HG03571 (cell line): Measurements from ENCODE around the gene RIC3.
"Not testable (repeated sequence)": the region's sequence is repeated elsewhere in the genome, so short reads cannot be mapped to it uniquely, and the experiment has no call there.

Experiments
- ATAC-seq: cut with Tn5 transposase; IDR thresholded peaks from one replicate; pipeline ENCODE4 v1.9.1; 2021; ENCODE audit not compliant: unreplicated experiment

Gene RIC3

DNA sequence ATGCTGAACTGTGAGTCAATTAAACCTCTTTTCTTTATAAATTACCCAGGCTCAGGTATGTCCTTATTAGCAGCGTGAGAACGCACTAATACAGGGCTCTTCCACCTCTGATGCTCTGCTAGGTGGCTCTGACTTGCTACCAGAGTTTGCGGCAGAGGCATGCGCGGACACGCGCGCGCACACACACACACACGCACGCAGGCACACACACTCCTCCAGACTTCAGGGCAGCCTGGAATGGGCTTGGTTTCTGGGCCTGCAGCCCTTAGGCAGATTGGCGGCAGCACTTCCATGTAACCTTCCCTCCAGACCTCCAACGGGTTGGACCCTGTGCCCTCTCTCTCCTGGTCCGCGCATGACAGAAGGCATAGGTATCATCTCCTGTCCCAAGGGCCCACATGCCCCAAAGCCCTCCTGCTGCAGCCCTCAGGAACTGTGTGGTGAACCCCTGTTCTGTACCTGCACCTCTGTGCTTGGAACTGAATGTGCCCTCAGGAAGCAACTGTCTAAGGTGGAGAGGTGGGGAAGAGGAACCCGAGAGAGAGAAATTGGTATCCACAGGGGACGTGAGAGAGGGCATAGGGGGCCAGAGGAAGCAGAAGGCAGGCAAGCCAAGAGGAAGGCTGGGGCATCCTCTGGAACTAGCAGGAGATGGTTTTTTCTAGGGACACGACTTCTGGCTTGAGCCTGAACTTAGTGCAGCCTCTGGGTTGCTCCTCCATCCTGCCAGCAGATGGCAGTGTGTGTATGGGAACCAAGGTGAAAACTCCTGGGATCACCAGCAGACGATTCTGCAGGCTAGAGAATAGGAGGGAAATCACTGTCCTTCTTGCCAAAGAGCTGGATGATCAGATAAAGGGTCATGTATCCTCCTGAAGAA is 23.4 kb upstream of the RIC3 start:
- ATAC-seq, result no peak

DNA sequence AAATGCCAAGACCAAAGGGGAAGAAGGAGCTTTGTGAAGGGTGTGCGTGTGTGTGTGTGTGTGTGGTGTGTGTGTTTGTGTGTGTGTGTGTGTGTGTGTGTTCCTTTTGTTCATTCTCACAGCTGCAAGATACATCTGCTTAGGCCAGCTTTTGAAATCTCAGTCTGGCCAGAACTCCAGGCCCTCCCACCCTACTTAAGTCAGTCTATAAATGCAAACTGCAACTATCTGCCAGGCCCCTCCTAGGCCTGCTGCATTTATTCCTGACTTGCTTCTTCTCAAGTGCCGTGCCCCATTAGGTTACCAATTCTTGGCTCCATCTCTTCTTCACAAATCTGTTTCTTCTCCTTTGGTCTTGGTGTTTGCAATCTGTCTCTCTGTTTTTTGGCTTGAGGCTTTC is 21.6 kb upstream of the RIC3 start:
- ATAC-seq, result no peak

DNA sequence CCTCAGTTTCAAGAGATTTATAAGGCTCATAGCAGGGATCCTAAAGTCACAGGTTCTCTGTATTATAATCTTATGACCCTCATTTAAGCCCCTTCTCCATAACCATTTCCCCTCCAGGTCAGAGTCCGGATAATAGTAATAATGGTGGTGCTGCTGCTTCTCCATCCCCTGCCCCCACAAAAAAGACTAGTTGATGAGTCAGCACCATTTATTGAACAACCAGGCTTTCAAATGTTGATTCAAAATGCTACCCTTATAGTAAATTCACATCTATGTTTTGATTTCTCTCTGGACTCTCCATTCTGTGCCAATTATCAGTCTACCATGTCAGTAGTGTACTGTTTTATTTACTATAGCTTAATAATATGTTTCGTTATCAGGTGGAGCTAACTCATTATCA is 17.6 kb upstream of the RIC3 start:
- no peak for ATAC-seq

DNA sequence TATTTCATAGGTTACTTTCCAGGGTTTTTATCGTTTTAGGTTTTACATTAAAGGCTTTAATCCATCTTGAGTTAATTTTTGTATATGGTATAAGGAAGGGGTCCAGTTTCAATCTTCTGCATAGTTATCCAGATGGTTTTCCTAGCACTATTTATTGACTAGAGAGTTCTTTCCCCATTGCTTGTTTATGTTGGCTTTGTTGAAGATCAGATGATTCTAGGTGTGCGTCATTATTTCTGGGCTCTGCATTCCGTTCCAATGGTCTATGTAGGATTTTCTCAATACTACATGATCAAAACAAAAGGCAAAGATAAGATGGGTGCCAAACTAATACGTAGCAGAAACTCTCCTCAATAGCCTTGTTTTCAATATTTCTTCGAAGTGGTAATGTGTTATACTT is 14.3 kb upstream of the RIC3 start:
- no peak for ATAC-seq

DNA sequence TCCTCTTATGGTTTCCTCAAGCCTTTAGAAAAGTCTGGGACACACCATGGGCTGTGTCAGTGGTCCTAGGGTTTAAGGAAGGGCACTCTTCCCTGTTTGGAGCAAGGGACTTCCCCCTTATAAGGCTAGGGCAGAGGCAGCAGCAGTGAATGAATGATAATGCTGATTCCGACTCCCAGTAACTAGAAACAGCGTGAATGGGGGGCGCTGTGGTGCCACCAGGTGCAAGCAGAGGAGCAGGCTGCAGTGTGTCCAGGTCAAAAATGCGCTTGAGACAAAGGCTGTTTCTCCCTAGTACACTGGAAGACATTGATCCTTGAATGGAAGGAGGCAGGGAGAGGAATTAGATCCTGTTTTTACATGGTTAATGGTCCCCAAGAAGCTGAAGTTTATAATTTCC is 11.6 kb upstream of the RIC3 start:
- ATAC-seq, result no peak

DNA sequence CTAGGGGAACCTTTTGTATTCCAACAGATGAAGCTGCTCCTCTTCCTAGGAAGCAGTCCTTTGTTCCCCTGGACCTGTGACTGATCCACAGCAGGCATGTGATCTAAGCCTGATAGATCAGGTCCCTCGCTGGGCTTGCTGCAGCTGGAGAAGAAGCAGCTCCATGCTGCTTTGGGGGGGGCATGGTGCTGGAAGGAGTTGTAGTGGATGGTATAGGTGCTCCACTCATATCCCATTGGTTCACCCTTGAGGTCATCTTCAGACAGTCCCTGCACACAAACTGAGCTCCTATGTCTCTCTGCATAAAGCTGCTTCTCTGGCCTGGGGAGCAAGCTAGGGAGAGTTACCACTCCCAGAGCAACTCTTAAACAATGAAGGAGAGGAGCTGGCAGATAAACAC is 9.5 kb upstream of the RIC3 start:
- no peak for ATAC-seq

DNA sequence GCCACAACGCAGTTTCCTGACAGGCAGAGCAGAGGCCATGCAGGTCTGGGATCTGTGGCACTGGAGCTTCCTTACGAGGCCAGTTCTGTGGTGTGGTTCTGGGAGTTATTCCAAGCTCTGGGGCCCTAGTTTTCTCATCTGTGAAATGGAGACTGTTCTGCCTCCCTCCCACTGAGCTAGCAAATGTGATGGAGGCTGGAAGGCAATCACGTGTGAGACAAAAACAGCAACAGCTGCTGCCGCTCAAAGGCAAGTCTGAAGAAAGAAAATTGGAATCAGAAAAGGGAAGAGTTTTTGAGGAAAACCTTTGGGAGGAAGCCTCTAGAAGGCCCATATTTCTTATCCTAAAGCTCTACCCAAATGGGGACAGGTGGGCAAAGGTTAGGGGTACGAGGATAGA is 8.3 kb upstream of the RIC3 start:
- no peak for ATAC-seq

DNA sequence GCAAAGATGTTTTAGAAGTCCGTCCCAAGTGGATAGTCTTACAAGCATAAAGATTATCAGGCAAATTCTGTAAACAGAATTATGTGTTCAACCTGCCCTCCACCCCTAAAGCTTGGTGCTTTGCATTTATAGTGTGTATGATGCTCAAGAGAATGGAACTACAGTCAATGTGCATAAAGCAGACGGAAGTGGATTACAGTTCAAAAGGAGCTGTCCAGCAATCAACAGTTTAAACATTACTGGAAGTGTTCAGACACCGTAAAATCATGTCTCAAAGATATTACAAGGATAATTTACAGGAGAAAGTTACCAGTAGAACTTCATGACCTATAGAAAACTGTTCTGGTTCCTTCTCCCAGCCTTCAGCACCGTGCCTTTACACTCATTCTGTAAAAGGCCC is 1.0 kb downstream of the RIC3 start:
- ATAC-seq, result no peak

DNA sequence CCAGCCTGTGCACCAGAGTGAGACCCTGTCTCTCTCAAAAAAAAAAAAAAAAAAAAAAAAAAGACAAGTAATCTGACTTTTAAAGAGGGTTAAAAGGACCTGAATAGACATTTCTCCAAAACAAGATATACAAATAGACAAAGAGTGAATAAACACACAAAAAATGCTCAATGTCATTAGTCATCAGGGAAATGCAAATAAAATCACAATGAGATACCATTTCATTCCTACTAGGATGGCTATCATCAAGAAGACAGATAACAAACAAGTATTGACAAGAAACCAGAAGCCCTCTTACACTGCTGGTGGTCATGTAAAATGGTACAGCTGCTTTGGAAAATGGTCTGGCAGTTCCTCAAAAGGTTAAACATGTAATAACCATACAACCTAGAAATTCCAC is 4.1 kb downstream of the RIC3 start:
- ATAC-seq, result no peak

DNA sequence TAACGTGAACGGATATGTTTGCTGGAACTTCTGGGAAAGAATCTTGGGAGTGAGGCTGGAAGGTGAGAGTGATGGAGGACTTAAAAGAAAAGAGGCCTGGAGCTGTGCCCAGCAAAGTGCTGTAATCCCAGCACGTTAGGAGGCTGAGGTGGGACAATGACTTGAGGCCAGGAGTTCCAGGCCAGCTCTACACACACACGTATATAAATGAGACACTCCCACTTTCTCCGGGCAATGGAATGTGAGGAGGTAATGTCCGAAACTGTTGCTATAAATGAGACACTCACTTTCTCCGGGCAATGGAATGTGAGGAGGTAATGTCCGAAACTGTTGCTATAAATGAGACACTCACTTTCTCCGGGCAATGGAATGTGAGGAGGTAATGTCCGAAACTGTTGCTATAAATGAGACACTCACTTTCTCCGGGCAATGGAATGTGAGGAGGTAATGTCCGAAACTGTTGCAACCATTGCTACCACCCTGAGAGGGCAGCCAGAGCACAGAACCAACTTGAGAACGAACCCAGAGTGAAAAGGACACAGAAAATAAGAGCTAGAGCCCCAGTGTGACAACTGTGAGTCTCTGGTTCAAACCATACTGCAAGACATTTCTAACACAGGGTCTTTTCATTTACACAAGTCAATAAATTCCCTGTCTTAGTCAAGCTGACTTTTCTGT is 7.1 kb downstream of the RIC3 start:
- ATAC-seq, result not testable (repeated sequence)

DNA sequence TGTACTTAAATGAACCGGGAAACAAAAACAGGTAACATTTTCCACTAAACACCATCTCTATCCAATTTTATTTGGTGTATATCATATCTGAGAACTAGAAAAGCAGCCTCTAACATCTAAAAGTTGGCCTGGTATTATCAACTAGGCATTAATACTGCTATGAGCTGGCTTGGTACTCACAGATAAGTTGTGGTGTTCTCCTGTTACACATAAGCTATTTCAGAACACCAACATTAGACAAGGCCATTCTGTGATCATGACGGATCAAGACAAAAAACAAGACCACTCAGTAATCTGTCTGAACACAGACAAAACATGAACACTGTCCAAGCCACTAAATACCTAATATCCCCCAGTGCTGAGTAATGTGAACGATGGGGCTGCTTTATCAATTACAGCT is 11.9 kb downstream of the RIC3 start:
- ATAC-seq, result no peak

DNA sequence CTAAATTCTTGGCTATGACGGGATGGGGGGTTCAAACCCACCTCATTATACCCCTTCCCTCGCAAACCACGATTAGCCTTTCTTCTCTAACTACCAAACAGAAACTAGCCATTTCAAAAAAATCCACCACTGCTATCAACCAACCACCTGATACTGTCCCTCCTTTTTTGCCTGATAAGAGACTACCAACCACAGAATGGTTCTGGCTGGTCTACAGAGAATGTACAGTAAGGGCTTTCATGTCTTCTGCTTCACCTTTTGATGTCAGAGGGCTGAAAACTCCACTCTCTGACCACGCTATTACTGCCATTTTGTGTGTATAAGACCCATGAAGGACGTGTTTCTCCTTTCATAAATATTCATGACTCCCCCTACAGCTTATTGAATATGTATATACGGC is 19.1 kb downstream of the RIC3 start:
- no peak for ATAC-seq

DNA sequence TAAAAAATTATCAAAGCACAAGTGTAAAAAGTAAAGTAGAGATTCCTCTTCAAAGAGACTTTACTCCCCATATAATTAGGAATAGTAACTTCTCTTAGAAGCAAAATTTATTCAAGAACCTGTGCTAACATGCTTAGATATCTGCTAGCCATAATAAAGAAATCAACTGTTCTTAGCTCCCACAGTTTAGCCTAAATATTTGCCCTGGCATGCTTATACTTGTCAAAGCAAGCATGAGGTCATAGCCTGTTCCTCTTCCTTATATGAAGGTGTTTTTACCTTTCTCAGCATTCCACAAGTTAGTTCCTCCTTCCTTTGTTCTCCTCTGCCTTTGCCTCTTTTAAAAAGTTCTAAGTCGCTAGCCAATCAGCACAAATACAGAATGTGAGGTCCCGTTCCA is 30.3 kb downstream of the RIC3 start:
- ATAC-seq, result no peak

DNA sequence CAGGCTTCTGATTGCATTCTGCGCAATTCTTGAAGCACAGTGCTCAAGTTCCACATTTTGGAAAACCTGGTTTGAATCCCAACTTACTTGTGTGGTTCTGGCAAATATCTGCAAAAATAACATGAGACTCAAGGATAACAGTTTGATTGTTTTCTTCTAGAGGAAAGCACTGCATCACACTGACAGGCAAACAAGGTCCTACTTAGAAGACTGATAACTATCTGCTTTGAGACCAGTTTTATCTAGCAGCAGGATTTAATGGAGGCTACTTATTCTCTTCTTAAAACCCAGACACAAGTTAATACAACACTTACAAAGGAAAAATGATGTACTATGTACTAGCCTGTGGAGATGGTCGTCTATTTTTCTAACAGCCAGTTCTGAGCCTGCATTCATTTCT is 41.4 kb downstream of the RIC3 start:
- ATAC-seq, result no peak

DNA sequence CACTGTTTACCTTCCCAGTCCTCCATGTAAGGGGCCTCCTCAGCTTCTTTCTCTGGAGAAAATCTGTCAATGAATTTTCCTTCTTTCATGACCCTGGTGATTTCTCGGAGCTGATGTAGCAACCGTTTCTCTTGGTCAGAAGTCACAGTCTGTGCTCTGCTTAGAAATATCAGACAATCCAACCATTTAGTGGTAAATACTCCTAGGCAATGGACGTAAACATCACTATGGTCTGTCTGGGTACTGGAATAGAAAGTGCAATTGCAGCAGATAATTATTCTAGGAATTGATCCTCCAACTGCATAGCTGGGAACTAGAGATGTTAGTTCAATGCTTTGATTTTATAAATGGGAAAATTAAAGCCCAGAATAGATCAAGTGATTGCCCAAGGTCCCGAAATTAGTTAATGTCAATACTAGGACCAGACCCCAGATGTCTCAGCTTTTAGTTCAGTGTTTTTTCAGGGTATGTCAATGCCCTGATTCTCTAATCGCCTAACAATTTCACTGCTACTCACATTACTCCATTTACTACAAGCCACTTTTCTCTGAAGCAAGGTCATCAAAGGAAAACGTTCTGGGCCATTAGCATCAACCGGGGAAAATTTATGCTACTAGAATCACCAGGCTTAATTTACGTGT is 42.1 kb downstream of the RIC3 start:
- no peak for ATAC-seq

DNA sequence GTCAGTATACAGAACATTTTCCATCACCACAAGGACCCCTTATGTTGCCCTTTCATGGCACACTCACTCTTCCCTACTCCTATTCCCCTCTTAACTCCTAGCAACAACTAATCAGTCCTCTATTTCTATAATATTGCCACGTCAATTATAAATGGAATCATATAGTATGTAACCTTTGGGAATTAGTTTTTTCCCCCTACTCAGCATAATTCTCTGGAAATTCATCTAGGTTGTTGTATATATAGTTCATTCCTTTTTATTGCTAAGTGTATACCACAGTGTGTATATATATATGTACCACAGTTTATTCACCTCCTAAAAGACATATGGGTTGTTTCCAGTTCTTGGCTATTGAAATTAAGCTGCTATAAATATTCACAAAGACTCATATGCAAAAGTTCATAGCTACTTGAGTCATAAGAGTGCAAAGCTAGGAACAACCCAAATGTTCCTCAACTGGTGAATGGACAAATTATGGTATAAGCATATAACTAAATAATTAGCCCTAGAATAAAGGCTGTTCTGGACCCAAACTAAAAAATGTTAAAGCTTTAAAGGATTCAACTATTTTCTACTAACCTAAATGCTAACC is 46.6 kb downstream of the RIC3 start:
- ATAC-seq, result no peak

DNA sequence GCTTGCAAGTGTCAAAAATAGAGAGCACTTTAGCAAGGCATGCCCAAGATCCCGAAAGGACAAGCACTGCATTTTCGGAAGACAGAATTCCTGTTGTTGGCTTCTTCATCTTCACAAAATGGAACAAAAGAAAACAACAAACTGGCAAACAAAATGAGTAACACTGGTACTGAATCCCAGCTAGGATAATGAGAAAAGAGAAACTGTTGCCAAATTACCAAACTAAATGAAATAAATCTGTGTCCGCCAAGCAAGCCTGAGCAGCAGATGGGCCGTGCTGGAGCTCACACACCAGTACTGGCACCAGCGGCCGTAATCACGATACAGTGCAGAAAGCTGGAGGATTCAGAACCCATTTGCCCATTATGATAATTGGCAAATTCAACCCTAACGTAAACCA is 57.2 kb downstream of the RIC3 start:
- no peak for ATAC-seq

DNA sequence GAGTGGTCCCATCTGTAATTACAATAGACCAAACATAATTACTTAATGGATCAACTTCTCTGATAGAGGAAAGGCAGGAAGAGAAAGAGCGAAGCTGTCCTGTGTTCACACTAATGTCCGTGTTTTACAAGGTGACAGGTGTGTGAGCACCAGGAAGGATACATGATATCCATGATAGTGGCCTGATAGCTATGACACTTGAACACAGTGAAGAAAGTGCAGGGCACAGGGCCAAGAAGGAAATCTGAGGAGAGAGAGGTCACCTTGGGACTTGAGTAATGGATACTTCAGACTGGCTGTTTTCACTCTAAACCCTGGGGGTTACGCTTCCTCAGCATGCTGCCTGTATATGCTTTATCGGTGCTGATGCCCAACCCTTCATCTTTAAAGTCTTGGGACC is 58.4 kb downstream of the RIC3 start:
- ATAC-seq, result no peak

DNA sequence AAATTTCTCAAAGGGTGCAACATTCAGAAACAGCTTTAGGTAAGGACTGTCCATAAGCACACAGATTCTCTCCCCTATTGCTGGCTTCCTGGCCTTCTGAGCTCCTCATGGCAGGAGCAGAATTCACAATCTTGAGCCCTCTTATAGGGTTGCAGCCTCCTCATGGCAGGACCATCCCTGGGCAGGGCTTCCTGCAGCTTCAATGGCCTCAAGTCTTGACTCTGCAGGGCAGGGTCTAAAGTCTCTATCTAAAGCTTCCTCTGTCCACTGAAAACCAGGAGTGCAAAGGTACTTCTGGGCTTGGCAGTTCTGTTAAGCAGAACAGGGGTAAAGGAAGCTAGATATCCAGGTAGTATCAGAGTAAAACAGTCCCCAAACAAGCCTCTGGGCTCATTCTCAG is 59.1 kb downstream of the RIC3 start:
- no peak for ATAC-seq

DNA sequence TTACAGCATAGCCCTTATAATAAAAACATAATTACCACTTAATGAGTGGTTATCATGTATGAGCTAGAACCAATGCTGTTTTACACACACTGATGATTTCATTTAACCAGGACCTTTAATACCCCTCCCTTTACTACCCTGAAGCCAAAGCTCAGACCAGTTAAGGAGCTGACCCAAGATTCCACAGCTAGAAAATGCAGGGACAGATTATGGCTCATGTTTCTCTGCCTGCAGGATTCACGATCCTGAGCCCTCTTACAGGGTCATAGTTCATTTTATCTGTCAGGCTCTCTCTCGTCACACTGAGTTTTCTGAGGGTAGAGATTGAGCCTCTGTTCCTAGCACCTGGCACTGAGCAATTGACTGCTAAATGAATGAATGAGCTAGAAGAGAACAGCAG is 60.4 kb downstream of the RIC3 start:
- no peak for ATAC-seq

DNA sequence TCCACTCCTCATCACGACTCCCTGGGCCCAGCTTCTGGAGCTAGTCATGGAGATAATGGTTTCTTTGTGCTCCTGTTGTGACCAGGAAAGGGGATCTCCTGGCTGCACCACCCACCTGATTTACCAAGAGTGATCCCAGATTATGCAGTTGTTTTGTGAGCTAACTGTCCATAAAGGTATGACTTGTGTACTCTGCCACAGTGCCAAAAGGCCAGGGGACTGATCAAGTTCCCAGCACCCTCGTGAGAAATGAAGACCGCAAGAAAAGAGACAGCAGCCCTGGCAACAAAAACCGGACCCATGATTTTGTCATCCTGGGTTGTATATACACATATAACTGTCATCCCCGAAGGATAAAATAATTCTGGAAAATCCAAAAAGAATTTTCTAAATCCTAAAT is 61.2 kb downstream of the RIC3 start:
- ATAC-seq, result no peak

DNA sequence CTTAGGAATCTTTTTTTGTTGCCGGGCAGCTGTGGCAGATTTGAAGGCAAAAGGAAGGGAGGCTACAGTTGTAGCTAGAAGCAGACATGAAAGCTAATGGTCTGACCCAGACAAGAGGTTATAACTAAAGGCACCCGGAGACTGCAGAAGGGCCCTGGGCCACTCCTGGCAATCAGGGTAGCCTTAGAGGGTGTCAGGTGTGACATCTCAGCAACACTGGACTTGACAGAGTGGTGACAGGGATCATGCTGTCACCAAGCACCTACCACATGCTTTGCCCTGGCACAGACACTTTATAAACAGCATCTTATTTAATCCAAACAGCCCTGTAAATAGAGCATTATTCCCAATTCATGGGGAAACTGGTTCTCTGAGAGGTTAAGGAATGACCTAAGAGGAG is 62.1 kb downstream of the RIC3 start:
- no peak for ATAC-seq
